Left ventricle myocardium superior (tissue), 1 donor: Measurements from ENCODE around the gene EME1. TPM values are rescaled to one million over a fixed set of nuclear protein-coding genes. Genes with fewer than 3 reads are reported as not detected.
"Not testable (repeated sequence)": the region's sequence is repeated elsewhere in the genome, so short reads cannot be mapped to it uniquely, and the experiment has no call there.

ENCODE experiments used
- ATAC-seq: fragments of 200-7000 bp; cut with Tn5 transposase; one replicate; pipeline ENCODE4 v1.9.1; 2020; ENCODE audit warnings: mild to moderate bottlenecking, moderate library complexity
- DNase-seq: peaks from one replicate; pipeline ENCODE4 v3.0.0-alpha.2; 2020
- intact Hi-C: fragments of 100-400 bp; cut with micrococcal nuclease; formaldehyde crosslinking; loops from one replicate; pipeline ENCODE4 v1.11.0; 2022
- total RNA-seq: library from RNA; stranded (reverse); fragmentation: NEBNext Ultra II Directional; extraction: Animal tissue kit (Norgen Biotek cat#: 25700); gene quantifications from one replicate; pipeline ENCODE4 v1.2.1, GENCODE V29; 2021
- donor health status: DM: no; HTN: yes; CAD: no; lungs with severe emphysema.

The EME1 gene
- total RNA-seq, 1 donor from 2014 or later: 0.35 TPM

- intact Hi-C loops: no loop called here
- DNase-seq (no peak), ATAC-seq (no peak)
These were observed 7.6 kb downstream of the EME1 start for GRCh38 chr17:50380369-50381259.

- DNase-seq (no peak), ATAC-seq (no peak)
- intact Hi-C loops: no loop called here
These were observed 8.3 kb downstream of the EME1 start for GRCh38 chr17:50381260-50381815.

GRCh38 chr17:50381920-50382319 lies 8.9 kb downstream of the EME1 start:
- ATAC-seq (no peak), DNase-seq (no peak)
- intact Hi-C loops: no loop called here

GRCh38 chr17:50382931-50383330 lies 9.9 kb downstream of the EME1 start:
- no peak for ATAC-seq
- intact Hi-C loops: no loop called here
- DNase-seq: no peak

GRCh38 chr17:50386510-50386909 lies 13.5 kb downstream of the EME1 start:
- DNase-seq: no peak
- intact Hi-C loops: no loop called here
- ATAC-seq: no peak

- intact Hi-C loops: no loop called here
- DNase-seq: no peak
- ATAC-seq: no peak
These were observed 15.7 kb downstream of the EME1 start for GRCh38 chr17:50388728-50389127.

- intact Hi-C loops: no loop called here
- DNase-seq (no peak), ATAC-seq (no peak)
These were observed 16.5 kb downstream of the EME1 start for GRCh38 chr17:50389534-50389933.

- intact Hi-C loops: no loop called here
- ATAC-seq (no peak), DNase-seq (no peak)
These were observed 19.6 kb downstream of the EME1 start for GRCh38 chr17:50392621-50393020.

GRCh38 chr17:50393700-50394099 lies 20.7 kb downstream of the EME1 start:
- DNase-seq: no peak
- ATAC-seq: no peak
- intact Hi-C loops: no loop called here

DNA sequence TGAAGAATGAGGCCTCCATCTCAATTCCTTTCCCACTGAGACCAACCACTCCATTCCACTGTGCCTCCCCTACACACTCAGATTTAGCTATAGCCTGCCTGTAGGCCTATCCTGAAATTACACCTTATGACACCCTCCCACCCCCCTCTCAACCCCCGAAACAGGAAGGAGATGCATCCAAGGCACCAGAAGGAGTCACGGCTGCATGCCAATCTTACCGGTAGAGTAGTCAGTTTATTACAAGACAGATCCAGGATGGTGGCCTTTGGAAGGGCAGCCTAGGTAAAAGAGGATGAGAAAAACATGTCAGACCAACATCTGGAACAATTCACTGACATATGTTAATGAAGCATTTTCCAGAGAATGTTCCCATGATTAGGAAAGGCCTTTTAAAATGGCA lies 21.7 kb downstream of the EME1 start:
- no peak for ATAC-seq
- DNase-seq: no peak
- intact Hi-C loops: no loop called here

- intact Hi-C loops: no loop called here
- ATAC-seq: peak; percentile 42
- peak; percentile 34 for DNase-seq
These were observed 23.5 kb downstream of the EME1 start for GRCh38 chr17:50396261-50397110.

- intact Hi-C loops: no loop called here
These were observed 24.3 kb downstream of the EME1 start, which contains the start of gene LRRC59 for GRCh38 chr17:50397111-50397918. TSS of gene LRRC59 (minus strand) at chr17:50397523. CDS start at chr17:50397317, 206 bp downstream.

DNA sequence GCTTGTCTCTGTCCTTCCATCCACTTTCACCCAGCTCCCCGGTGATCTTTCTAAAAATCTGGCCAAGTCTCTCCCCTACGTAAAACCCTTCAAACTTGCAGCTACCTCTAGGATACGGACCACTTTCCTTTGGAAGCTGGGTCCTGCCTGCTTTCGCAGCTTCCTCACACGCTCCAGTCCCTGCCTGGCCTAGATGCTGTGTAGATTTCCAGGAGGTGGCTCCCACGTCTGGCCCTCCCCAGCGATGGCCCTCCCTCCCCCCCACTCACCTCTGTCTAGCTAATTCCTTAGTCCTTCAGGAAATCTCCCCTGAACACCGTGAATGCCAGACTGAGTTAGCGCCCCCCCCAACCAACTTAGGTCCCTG lies 24.9 kb downstream of the EME1 start:
- DNase-seq (no peak), ATAC-seq (no peak)
- intact Hi-C loops: no loop called here

More at GRCh38 chr17:50397111-50397918, 24.3 kb downstream of the EME1 start, which contains the start of gene LRRC59:
- DNase-seq: peak; percentile 94
- peak; percentile 99 for ATAC-seq

DNA sequence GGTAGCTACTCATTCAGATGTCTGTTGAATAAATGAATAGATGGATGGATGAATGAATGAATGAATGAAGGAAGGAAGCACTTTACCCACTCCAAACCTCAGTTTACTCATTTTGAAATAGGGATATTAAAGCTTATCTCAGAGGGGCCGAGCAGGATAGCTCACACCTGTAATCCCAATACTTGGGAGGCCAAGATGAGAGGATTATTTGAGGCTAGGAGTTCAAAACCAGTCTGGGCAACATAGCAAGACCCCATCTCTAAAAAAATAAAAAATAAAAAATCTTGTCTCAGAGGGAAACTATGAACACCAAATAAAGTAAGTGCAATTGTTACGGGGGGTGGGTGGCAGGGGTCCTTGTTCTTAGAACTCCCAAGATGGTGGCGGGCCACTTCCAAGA lies 25.6 kb downstream of the EME1 start:
- ATAC-seq, DNase-seq, intact Hi-C loops: not testable (repeated sequence)

- DNase-seq, intact Hi-C loops, ATAC-seq: not testable (repeated sequence)
These were observed 26.6 kb downstream of the EME1 start for GRCh38 chr17:50399591-50399990.

DNA sequence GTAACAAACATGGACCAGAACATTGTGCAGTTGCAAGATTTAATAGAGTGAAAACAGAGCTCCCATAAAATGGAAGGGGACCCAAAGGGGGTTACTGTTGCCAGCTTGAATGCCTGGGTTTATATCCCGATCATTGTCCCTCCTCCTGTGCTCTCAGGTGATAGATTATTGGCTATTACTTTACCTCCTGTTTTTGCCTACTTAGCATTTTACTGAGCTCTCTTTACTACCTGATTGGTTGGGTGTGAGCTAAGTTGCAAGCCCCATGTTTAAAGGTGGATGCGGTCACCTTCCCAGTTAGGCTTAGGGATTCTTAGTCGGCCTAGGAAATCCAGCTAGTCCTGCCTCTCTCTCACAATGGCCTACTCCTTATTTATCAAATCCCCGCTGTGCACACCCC lies 32.3 kb downstream of the EME1 start:
- ATAC-seq: not testable (repeated sequence)

DNA sequence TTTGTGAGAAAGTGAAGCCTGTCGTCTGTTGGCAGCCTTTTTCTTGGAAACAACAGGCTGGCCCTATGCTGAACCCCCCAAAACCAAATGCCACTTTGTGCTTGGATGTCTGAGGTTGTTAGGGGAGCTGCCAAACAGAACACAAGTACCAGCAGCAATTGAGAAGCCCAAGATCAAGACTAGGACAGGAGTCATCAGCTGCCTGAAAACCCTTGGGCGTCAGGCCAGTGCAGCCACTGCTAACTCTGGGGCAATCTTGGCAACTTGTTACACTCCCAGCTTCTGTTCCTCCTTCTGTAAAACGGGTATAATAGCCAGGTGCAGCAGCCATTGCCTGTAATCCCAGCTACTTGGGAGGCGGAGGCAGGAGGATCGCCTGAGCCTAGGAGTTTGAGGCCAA lies 33.5 kb downstream of the EME1 start:
- DNase-seq (no peak), ATAC-seq (no peak)
- intact Hi-C loops: no loop called here

More for the DNA sequence above, 32.3 kb downstream of the EME1 start:
- intact Hi-C loops, DNase-seq: not testable (repeated sequence)

GRCh38 chr17:50407921-50408320 lies 34.9 kb downstream of the EME1 start:
- intact Hi-C loops: no loop called here
- DNase-seq: no peak
- no peak for ATAC-seq

- no peak for ATAC-seq
- no peak for DNase-seq
- intact Hi-C loops: no loop called here
These were observed 39.2 kb downstream of the EME1 start for GRCh38 chr17:50412188-50412732.
